SK-N-SH (cell line): ENCODE results near the gene NELFB. TPM values are rescaled to one million over a fixed set of nuclear protein-coding genes. Genes with fewer than 3 reads are reported as not detected.

ENCODE experiments used
- CTCF ChIA-PET: fragments of 300-600, 350-600 bp; formaldehyde crosslinking; extraction: SDS; loops from one replicate; lab custom pipeline; 2021; lab: Yijun Ruan, JAX
- POLR2A ChIA-PET: fragments of 350-600 bp; sonication (Branson Sonifier 250); formaldehyde crosslinking; extraction: SDS; loops from one replicate; lab custom pipeline; 2020; ENCODE audit warnings: antibody characterized with exemption, inconsistent platforms; lab: Yijun Ruan, JAX
- DNase-seq: peaks from one replicate; pipeline ENCODE4 v3.0.0; 2012
- H2AFZ ChIP-seq: fragments of 200-600 bp; sonication (generic); 2 replicates; pipeline ENCODE4 v1.8.1; 2016; ENCODE audit warnings: antibody characterized with exemption, mild to moderate bottlenecking, low read depth
- H3F3A ChIP-seq: fragments of 200-600 bp; sonication (generic); replicated peaks from 2 replicates; pipeline ENCODE3; 2016; ENCODE audit warnings: antibody characterized with exemption, mild to moderate bottlenecking; ENCODE audit not compliant: insufficient read depth
- H3K27ac ChIP-seq, 2 experiments: fragments of 200-500 bp in 1 of 2; fragments of 200-600 bp in 1 of 2; sonication (Bioruptor generic) in 1 of 2; sonication (generic), shearing (Covaris generic) in 1 of 2; 2 replicates each; pipeline versions ENCODE4 v1.5.1 to v1.6.1; 2014 to 2016; ENCODE audit warnings: low read depth in 2 of 2, inconsistent platforms in 1 of 2, low read length in 1 of 2, mild to moderate bottlenecking in 1 of 2, mixed read lengths in 1 of 2
- H3K27me3 ChIP-seq: fragments of 200-600 bp; sonication (generic), shearing (Covaris generic); 2 replicates; pipeline ENCODE4 v1.6.1; 2016; ENCODE audit warnings: mixed run types; ENCODE audit not compliant: insufficient read depth
- H3K36me3 ChIP-seq, 2 experiments: fragments of 200-500 bp in 1 of 2; fragments of 200-600 bp in 1 of 2; sonication (Bioruptor generic) in 1 of 2; sonication (generic) in 1 of 2; replicated peaks in 1 of 2; 2 replicates each; pipeline versions ENCODE3 to v1.5.1; 2014 to 2016; ENCODE audit warnings: low read length in 1 of 2, mild to moderate bottlenecking in 1 of 2; ENCODE audit not compliant: insufficient read depth in 2 of 2, control insufficient read depth in 1 of 2
- H3K4me1 ChIP-seq, 2 experiments: fragments of 200-500 bp in 1 of 2; fragments of 200-600 bp in 1 of 2; sonication (Bioruptor generic) in 1 of 2; sonication (generic), shearing (Covaris generic) in 1 of 2; 2 replicates each; pipeline versions ENCODE4 v1.5.1 to v1.6.1; 2014 to 2016; ENCODE audit warnings: low read depth in 1 of 2, low read length in 1 of 2, mixed run types in 1 of 2; ENCODE audit not compliant: insufficient read depth in 2 of 2, control insufficient read depth in 1 of 2
- H3K4me2 ChIP-seq: fragments of 200-600 bp; sonication (generic), shearing (Covaris generic); 2 replicates; pipeline ENCODE4 v1.6.1; 2017; ENCODE audit warnings: mixed run types
- H3K4me3 ChIP-seq, 2 experiments: fragments of 200-500 bp in 1 of 2; fragments of 200-600 bp in 1 of 2; sonication (Bioruptor generic) in 1 of 2; sonication (generic), shearing (Covaris generic) in 1 of 2; 2 replicates each; pipeline versions ENCODE4 v1.5.1 to v1.8.1; 2014 to 2016; ENCODE audit warnings: low read depth in 2 of 2, inconsistent platforms in 1 of 2, low read length in 1 of 2, mild to moderate bottlenecking in 1 of 2, mixed read lengths in 1 of 2, moderate library complexity in 1 of 2
- H3K79me2 ChIP-seq: fragments of 200-600 bp; sonication (generic); 2 replicates; pipeline ENCODE4 v1.8.1; 2017; ENCODE audit warnings: mild to moderate bottlenecking; ENCODE audit not compliant: insufficient read depth
- H3K9ac ChIP-seq: fragments of 200-600 bp; sonication (generic); 2 replicates; pipeline ENCODE4 v1.6.1; 2017; ENCODE audit warnings: mixed run types
- H3K9me2 ChIP-seq: fragments of 200-600 bp; sonication (generic); 2 replicates; pipeline ENCODE4 v1.6.1; 2017; ENCODE audit warnings: mixed run types
- H3K9me3 ChIP-seq: fragments of 200-600 bp; sonication (generic); 2 replicates; pipeline ENCODE4 v1.6.1; 2017; ENCODE audit warnings: mixed run types, mild to moderate bottlenecking, moderate library complexity
- H4K20me1 ChIP-seq: fragments of 200-600 bp; sonication (generic); 2 replicates; pipeline ENCODE4 v1.6.1; 2017; ENCODE audit warnings: mild to moderate bottlenecking, mixed run types; ENCODE audit not compliant: insufficient read depth
- POLR2AphosphoS5 ChIP-seq: IDR thresholded peaks from 2 replicates; pipeline ENCODE4 v1.6.1; 2012; ENCODE audit warnings: low read depth, low read length
- SIN3A ChIP-seq: IDR thresholded peaks from 2 replicates; pipeline ENCODE4 v1.6.1; 2012; ENCODE audit warnings: low read depth, mild to moderate bottlenecking, low read length, moderate library complexity, borderline replicate concordance
- WGBS: methylation state at CpG from one replicate; pipeline ENCODE4 v1.1.6; 2017; ENCODE audit warnings: low lambda C conversion rate; 5-methylcytosine and 5-hydroxymethylcytosine counted together
- polyA plus RNA-seq, 3 experiments: library from polyadenylated mRNA; depleted of rRNA; stranded (reverse); fragments of >200 nt; gene quantifications; 2 replicates each; pipeline ENCODE4 v1.2.3, GENCODE V29; 2012
- TF ChIP-seq, protein P1 (sequence below): IDR thresholded peaks from 2 replicates; pipeline ENCODE4 v1.4.0; 2012; ENCODE audit warnings: low read depth, borderline replicate concordance
- TF ChIP-seq, protein P2 (sequence below): IDR thresholded peaks from 2 replicates; pipeline ENCODE4; 2012

NELFB gene
- polyA plus RNA-seq, 1 of the 3 experiments (the other 2 are of a cell fraction) = 62.7 TPM

DNA sequence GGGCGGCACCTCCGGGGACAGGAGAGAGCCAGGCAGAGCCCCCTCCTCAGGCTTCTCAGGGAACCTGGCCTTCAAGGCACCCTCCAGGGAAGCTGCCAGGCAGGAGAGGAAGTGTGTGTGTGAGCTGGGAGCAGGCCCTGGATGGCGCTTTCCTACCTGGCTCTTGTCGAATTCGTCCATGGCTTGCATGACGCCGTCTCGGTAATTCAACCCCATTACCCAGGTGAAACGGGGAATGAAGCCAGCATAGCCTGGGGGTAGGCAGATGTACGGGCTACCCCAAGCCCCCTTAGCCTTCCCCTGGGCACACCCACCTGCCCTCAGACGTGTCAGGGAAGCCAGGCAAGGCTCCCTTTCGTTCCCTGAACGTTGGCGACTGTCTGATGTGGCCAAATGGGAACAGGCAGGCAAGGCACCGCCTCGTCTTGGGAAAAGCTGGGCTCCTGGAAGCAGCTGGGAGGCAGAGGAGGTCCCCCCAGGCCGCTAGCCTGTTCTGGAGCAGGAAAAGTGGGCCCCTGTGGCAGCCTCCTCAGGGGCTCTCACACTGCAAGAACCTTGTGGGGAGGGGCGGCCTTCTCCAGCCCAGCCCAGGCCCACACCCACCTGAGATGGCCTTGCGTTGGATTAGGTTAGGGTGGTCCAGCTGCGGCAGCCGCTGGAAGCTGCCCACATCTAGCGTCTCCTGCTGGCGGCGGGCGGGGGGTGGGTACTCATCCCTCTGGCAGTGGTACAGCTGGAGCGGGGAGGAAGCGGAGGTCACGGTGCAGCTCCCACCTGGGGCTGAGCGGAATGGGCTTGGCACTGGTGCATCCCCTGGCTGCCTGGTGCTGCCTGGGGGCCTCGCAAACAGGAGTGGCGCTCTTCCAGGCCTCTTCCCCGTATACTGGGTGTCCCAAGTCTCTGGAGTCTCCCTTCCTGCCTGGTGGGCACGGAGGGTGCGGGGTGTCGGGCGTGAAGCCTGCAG lies 10.4 kb upstream of the NELFB start:
- WGBS = 88% methylated on average over 16 of the region's 36 CpGs
- H3K4me2 ChIP-seq = no peak overlapping the region

DNA sequence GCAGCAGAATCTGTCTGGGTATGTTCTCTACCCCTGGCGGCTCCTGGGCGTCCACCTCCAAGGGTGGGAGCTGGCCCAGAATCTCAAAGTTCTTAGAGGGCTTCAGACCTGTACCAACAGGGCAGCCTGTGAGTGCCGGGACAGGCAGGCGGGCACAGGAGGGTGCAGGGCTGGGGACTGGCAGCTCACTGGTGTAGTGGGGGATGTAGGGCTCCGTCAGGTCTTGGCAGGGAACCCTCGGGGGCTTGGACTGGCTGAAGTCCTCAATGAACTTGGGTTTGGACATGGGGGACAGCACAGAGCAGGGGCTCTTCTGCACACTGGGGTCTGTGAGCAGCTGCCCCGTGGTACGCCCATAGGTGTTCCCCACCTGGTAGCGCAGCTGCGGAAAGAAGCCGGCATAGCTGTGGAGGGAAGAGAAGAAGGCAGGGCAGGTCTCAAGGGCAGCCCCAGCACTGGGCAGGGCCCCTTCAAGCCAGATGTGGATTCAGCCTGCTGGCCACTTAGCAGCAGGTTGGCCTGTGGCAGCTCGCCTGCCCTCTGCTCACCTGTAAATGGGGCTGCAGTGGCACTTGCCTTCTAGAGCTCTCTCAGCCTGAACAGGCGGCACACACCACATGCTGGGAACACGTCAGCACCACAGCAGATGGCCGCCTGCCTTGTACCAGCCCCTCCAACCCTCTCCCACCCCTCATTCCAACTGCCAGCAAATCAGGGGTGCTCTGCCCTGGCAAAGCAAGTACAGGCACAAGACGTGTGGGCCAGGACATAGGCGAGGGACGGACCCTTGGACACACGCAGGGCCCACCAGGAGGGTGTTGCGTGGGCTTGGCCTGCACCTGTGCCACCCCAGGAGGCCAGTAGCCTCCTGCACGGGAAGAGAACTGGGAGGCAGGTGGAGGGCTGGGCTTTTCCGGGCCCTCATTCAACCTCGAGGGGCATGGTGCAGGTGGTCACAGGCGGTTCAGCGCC lies 9.4 kb upstream of the NELFB start:
- TF ChIP-seq, protein P1, sequence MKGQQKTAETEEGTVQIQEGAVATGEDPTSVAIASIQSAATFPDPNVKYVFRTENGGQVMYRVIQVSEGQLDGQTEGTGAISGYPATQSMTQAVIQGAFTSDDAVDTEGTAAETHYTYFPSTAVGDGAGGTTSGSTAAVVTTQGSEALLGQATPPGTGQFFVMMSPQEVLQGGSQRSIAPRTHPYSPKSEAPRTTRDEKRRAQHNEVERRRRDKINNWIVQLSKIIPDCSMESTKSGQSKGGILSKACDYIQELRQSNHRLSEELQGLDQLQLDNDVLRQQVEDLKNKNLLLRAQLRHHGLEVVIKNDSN = no peak
- no peak for TF ChIP-seq SIN3A
- TF ChIP-seq, all 33 proteins: peak for 0
- Histone ChIP-seq H3K27ac (no peak overlapping the region), H3K9ac (no peak overlapping the region), H3K4me1 (peaks cover 8 to 20% of the 10 kb centered on the region in 2 experiments; a peak in 1 of 4 replicates), H3K9me3 (no peaks in the 10 kb centered on the region), H3K79me2 (peaks cover 28% of the 10 kb centered on the region), H4K20me1 (peaks cover 29% of the 10 kb centered on the region), H3K36me3 (peaks cover 13 to 20% of the 10 kb centered on the region in 2 experiments), H3K27me3 (no peaks in the 10 kb centered on the region), H3K4me3 (no peak overlapping the region), H2AFZ (no peak overlapping the region), H3K9me2 (no peaks in the 10 kb centered on the region), H3K4me2 (no peak overlapping the region), H3F3A (peaks cover 9% of the 10 kb centered on the region)
- ChIA-PET CTCF (interaction anchor here (1.8 to 8.2 kb wide), 2 partner anchors 8 to 18 kb away, joined by 8 to 38 read pairs; partner anchors contain the start of gene RNF224), POLR2A (interaction anchor here (0.8 to 1.0 kb wide), 2 partner anchors 8 to 9 kb away, joined by 3 to 4 read pairs; partner anchors contain the start of gene NELFB)
- WGBS = 85% methylated on average over 8 of the region's 25 CpGs
- no peak for DNase-seq

More for the DNA sequence above, 10.4 kb upstream of the NELFB start:
- H4K20me1 ChIP-seq = peaks cover 29% of the 10 kb centered on the region
- no peak overlapping the region for H3K27ac ChIP-seq
- POLR2A ChIA-PET = interaction anchor here (1.0 to 6.4 kb wide), 2 partner anchors 9 to 11 kb away, joined by 3 to 83 read pairs; partner anchors contain the start of gene NELFB
- no peak overlapping the region for H3K4me3 ChIP-seq
- no peak overlapping the region for H2AFZ ChIP-seq
- peaks cover 8 to 15% of the 10 kb centered on the region in 2 experiments; a peak in 1 of 4 replicates for H3K4me1 ChIP-seq
- H3K9me3 ChIP-seq = no peaks in the 10 kb centered on the region
- peaks cover 13 to 20% of the 10 kb centered on the region in 2 experiments for H3K36me3 ChIP-seq
- TF ChIP-seq, protein P2, sequence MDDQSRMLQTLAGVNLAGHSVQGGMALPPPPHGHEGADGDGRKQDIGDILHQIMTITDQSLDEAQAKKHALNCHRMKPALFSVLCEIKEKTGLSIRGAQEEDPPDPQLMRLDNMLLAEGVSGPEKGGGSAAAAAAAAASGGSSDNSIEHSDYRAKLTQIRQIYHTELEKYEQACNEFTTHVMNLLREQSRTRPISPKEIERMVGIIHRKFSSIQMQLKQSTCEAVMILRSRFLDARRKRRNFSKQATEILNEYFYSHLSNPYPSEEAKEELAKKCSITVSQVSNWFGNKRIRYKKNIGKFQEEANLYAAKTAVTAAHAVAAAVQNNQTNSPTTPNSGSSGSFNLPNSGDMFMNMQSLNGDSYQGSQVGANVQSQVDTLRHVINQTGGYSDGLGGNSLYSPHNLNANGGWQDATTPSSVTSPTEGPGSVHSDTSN = peak; percentile 30
- no peak for TF ChIP-seq POLR2AphosphoS5
- CTCF ChIA-PET = interaction anchor here (1.0 to 8.2 kb wide), 4 partner anchors 7 to 17 kb away, joined by 4 to 38 read pairs (median 7); partner anchors contain the start of gene RNF224
- no peak overlapping the region for H3K9ac ChIP-seq
- H3K27me3 ChIP-seq = no peaks in the 10 kb centered on the region
- H3K9me2 ChIP-seq = no peaks in the 10 kb centered on the region
- no peak for DNase-seq
- peaks cover 12% of the 10 kb centered on the region for H3F3A ChIP-seq
- H3K79me2 ChIP-seq = peaks cover 28% of the 10 kb centered on the region
